Measurements from ENCODE around the gene FMNL3.
A peak's percentile ranks its signal among the peaks of the same experiment; 100 is the strongest.
"Not testable (repeated sequence)": the region's sequence is repeated elsewhere in the genome, so short reads cannot be mapped to it uniquely, and the experiment has no call there.

Gene FMNL3

DNA sequence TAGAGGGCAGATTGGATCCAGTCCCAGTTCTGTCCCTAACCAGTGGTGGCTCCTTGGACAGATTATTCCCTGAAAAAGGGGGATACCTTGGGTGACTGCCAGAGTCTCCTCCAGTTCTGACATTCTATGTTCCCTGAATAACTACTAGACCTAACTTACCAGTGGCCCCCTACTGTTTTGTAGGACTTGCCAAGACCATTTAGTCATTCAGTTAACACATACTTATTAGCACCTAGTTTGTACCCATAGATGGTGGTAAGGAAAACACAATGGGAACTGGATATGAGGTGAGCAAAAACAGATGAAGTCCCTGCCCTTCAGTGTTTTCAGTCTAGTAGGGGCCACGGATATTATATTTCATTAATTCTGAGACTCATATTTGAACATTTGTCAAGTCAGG lies 80.4 kb downstream of the FMNL3 start:
- DNase-seq: no peak

GRCh38 chr12:49626169-49626835 lies 80.9 kb downstream of the FMNL3 start:
- DNase-seq: no peak

DNA sequence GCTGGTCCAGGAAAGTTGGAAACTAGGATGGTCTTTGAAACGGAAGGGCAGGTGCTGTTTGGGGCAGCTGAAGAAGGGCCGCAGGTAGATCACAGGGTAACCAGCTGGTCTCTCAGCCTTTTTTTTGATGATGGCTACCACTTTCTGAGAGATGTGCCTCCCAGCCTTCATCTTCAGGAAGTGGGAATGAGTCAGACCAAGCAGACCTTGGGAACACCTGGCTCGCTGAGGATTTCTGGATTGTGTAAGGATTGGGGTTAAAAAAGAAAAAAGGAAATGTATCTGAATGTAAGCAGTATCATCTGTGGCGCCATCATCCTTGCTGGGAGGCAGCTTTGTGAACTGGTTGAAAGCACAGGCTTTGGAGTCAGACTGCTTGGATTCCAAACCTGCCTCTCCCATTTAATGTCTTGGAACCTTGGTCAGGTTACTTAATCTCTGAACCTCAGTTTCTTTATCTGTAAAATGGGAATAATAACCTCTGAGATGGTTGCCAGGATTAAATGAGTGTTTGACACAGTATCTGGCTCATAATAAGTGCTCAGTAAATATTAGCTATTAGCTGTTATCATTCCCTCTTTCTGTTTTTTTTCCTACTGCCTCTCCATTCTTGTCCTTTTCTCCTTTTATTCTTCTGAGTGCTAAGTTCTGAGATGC lies 82.2 kb downstream of the FMNL3 start:
- no peak for DNase-seq

DNA sequence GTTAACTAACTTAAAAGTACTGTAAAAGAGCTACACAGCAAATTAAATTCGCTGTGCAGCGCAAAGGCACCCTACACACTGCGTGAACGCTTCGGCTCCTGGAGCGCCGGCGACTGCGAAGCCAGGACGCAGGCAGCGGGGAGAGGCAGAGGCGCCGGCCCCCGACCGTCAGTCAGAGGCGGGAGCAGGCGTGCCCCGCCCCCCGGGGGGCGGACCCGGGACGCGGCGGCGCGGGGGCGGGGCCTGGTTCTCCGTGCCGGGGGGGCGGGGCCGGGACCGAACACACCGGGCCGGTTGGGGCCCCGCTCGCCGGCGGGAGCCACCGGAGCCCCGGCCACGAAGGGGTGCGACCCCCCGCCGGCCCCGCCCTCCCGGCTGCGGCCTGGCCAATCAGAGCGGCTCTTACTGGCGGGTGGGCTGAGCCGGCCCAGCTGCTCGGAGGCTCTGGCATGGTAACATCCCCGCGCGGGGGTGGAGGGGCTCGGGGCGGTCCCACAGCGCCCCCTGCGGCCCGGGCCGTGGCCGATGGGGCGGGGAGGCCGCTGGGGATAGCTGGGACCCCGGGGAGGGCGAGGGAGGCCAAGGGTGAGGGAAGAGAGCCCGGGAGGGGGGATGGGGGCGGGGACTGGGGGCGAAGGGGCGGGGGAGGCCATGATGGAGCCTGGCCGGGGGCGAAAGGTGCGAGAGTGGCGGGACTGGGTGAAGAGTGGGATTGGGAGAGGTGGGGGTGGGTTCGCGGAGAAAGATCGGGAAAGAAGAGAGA lies 83.9 kb downstream of the FMNL3 start, which contains the start of gene PRPF40B:
TSS of gene PRPF40B (plus strand) at position 420 of the 763 bp plus-strand sequence. CDS start at position 450, 30 bp downstream.
- DNase-seq: peak; percentile 91

DNA sequence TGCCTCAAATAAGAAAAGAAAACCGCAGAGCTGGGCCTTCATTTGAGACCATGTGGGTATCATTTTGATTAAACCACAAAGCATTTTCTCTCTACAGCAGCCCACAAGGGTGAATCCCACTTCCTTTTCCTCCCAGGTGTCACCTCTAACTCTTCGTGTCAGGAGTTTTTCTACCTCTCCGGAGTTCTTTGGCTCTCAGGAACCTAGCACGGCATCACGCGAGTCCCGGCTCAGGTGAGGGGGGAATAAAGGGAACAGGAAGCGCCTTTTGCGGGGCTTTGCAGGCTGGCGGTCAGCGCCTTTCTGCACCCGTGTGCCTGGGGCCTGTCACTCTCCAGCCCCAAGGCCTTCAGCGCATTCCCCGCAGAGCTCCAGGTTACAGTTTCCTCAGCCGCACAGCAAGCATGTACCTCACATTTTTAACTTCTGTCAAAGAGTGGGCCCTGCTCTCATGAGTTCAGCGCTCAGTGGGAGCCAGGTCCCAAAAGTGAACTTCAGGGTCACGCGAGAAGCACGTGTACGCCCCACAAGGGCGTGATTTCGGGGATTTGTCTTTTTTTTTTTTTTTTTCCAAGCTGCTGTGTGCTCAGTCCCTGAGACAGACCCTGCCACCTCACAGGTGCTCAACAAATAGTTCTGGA lies 84.6 kb downstream of the FMNL3 start:
- no peak for DNase-seq

- no peak for DNase-seq
These were observed 85.3 kb downstream of the FMNL3 start for GRCh38 chr12:49621651-49622500.

DNA sequence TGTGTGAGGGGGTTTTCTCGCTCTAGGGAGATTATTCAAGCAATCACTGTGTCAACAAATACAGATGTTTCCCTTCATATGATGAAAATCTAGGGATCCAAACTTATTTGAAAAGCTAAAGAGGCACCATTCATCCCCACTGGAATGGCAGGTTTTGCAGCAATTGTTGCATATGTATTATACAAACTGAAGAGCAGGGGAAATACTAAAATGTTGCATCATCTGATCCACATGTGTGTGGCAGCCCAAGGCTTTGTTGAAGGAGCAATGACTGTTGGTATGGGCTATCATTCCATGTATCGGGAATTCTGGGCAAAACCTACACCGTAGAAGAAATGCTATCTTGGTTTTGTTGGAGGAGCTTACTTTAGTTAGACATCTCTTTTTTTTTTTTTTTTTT lies 87.9 kb downstream of the FMNL3 start:
- no peak for DNase-seq

DNA sequence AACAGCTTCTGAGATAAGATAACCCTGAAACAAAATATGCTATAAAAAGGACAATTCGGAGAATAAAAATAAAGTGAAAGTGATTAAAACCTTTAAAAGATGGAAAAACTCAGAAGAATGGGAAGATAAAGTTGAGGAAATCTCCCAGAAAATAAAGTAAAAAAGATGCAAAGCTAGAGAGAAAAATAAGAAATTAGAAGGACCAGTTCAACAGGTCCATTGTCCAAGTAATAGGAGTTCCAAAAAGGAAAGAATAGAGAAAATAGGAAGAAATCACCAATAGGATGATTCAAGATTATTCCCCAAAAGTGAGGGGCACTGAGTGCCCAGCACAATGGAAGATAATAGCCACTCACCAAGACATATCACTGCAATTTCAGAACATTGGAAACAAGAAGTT lies 88.6 kb downstream of the FMNL3 start:
- no peak for DNase-seq

DNA sequence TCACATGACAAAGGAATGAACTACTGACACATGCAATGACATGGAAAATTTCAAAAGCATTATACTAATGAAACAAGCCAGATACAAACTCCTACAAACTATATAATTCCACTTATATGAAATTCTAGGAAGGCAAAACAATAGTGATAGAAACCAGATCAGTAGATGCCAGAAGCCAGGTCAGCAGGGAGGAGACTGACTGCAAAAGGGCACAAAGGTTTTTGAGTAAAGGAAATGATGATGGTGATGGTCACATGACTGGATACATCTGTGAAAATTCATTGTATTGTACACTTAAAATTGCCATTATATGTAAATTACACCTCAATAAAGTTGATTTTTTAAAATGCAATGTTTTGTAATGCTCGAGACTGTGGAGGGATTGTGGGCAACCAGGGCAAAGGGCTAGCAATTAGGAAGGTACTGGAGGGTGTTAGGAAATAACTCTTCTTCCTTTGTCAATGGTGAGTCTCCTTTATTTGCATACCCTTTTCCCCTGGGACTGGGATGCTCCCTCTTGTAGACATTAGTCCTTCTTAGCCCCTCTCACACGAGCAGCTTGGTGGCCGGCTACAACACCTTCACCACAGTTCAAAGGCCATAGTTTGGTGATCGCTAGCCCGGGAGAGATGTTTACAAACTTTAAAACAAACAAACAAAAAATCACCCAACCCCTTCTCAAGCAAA lies 90.5 kb downstream of the FMNL3 start:
- DNase-seq: no peak

DNA sequence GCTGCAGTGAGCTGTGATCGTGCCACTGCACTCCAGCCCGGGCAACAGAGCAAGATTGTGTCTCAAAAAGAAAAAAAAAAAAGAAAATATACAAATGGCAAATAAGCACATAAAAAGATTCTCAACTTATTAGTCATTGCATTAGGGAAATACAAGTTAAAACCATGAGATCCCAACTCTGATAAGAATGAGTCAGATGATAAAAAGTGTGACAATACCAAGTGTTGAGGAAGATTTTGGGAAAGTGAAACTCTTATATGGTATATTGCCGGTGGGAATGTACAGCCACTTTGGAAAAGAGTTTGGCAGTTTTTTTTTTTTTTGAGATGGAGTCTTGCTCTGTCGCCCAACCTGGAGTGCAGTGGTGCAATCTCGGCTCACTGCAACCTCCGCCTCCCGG lies 91.5 kb downstream of the FMNL3 start:
- DNase-seq: no peak

DNA sequence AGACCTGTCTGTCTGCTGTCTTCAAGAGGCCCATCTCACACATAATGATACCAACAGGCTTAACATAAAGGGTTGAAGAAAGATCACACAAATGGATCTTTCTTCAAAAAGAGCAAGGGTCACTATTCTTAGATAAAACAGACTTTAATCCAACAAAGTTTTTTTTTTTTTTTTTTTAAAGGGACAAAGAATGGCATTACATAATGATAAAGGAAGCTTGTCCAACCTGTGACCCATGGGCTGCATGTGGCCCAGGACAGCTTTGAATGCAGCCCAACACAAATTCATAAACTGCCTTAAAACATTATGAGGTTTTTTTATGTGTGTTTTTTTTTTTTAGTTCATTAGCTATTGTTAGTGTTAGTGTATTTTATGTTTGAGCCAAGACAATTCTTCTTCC lies 95.0 kb downstream of the FMNL3 start:
- DNase-seq: no peak

DNA sequence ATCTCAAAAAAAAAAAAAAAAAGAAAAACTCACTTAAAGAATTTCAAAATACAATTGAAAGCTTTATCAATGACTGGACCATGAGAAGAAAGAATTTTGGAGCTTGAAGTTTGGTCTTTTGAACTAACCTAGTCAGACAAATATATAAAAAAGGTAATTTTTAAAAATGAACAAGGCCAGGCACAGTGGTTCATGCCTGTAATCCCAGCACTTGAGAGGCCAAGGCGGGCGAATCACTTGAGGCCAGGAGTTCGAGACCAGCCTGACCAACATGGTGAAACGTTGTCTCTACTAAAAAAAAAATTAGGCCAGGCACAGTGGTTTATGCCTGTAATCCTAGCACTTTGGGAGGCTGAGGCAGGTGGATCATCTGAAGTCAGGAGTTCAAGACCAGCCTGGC lies 96.4 kb downstream of the FMNL3 start:
- not testable (repeated sequence) for DNase-seq

DNA sequence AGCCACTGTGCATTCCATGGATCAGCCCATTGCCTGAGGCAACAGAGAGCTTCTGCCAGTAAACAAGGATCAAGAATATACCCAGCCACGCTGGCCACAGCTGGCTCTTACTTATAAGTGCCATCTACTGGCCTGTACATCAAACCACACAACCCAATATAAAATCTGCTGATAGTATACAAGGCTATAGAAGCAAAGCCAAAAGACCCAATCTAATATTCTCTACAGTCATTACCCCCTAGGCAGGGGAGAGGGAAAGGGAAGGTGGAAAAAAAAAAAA lies 97.4 kb downstream of the FMNL3 start:
- DNase-seq: no peak

DNA sequence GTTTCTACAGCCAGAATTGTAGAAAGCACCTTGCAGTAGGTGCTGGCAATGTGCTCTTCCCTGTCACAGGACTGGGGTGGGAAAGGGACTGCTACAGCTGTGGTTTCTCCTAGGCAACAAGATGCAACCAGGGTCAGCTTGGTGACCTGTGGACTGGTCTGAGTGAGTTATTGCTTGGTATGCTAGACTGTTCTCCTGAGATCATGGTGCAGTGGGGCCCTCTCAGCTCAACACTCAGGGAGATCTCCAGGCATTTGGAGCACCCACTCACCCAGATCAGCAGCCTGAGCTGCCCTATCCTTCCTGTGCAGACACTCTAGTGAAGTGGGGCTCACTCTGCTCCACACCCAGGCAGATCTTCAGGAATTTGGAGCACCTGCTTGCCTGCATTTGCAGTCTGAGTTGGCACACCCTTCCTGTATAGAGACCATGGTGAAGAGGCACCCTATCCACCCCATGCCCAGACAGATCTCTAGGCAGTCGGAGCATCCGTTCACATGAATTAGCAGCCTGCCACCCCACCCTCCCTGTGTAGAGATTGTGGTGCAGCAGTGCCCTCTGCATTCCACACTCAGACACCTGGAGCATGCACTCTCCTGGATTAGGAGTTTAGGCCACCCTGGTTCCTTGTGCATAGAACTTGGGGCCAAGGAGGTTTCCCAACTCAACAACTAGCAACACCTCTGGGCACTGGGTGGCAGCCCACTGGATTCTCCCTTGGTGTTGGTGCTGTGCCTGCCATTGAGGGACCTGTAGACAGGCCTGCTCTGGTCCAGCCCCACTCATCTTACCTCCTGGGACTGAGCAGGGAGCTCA lies 97.9 kb downstream of the FMNL3 start:
- no peak for DNase-seq

DNA sequence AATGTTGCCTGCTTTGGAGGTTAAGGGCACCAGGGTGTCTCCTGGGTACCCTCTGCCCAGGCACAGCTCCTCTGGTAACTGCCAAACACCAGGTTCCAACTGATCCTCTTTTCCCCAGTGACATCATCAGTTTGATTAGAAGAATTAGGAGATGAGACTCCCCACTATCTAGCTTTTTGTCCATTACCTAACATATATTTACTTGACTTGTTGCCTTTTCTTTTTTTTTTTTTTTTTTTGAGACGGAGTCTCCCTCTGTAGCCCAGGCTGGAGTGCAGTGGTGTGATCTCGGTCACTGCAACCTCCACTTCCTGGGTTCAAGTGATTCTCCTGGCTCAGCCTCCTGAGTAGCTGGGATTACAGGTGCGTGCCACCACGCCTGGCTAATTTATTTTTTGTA lies 101.7 kb downstream of the FMNL3 start, which contains the start of gene FAM186B:
TSS of gene FAM186B (minus strand) at position 101 of the 400 bp plus-strand sequence. CDS start 162 bp downstream, outside the sequence.
- not testable (repeated sequence) for DNase-seq

- DNase-seq: no peak
These were observed 102.3 kb downstream of the FMNL3 start for GRCh38 chr12:49604856-49605255.

- DNase-seq: no peak
These were observed 103.5 kb downstream of the FMNL3 start for GRCh38 chr12:49603721-49604120.

DNA sequence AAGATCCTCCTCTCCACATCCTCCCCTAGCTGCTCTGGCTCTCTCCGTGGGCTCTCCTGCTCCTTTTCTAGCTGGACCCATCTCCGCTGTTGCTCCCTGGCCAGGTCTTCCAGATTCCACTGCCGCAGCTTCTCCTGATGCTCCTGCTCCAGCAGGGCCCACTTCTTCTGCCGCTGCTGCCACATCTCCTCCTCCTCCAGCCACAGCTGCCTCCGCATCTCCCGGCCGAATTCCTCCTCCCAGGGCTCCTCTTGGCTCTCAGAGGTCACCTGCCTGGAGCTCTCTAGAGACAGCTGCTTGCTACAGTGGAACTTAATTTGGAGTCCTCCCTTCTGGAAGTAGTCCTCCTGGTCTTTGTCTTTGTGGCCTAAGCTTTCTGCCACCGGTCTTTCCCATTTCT lies 107.2 kb downstream of the FMNL3 start:
- no peak for DNase-seq

DNA sequence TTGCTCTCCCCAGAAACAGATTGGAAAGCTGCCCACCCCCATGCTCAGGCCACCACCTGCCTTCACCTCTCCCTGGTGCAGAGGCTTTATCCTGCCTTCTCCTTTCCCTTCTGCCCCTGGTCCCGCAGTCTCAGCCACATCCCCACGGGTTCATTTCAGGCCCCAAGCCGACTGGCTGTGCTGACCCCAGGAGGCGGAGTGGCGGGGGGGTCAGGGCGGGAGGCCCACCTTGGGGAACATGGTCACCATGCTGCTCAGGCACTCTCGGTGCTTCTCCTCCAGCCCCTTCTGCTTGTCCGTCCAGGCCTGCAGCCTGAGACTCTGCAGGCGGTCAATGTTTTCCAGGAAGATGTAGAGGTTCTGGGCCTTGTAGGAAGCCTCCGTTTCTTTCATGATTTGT lies 108.7 kb downstream of the FMNL3 start:
- no peak for DNase-seq

DNA sequence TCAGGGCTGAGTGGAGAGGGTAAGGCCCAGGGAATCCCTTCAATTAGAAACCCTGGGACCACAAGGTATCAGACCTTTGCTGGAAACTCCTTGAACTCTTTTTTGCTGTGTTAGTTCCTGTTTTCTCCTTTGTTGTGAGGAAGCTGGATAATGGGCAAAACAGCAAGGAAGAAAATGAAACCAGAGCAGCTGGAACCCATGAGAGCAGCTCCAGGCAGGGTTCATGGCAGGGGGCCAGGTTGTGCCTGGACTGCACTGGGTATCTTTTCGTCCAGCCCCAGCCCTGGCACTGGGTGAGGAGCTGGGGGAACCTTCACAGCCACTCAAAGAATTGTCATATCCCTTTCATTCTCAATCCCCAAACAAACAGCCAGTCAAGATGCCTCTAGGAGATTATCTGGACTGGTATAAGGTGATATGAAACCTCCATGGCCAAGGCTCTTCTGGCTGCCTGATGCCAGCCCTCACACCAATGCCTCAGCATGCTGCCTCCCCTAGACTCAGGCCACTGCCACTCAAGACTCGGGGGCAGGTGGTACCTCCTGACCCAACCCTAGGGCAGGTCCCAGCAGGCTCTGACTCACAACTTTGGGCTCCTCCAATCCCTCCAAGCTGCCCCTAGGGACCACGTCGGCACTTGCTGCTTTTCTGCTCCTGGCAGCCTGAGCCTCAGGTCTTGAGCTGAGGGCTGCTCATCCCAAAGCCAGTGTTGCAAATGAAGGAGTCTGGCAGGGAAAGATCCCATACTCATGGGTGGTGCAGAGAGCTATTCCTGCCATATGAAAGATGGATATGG lies 118.3 kb downstream of the FMNL3 start:
- no peak for DNase-seq
